Naive thymus-derived CD4-positive, alpha-beta T cell (primary cell): Measurements from ENCODE around the gene ZFYVE28. TPM values are rescaled to one million over a fixed set of nuclear protein-coding genes. Genes with fewer than 3 reads are reported as not detected.

Experiments used
- ATAC-seq: fragments of 150-1000 bp; cut with Tn5 transposase; 2 replicates; pipeline ENCODE4 v1.10.0; 2021; ENCODE audit warnings: mild to moderate bottlenecking, moderate library complexity
- CTCF ChIA-PET: fragments of 350-600 bp; sonication (Branson Sonifier 250); formaldehyde crosslinking; loops from one replicate; lab custom pipeline; 2021; ENCODE audit warnings: antibody characterized with exemption; lab: Charles Lee
- POLR2A ChIA-PET: fragments of 350-600 bp; sonication (Branson Sonifier 250); formaldehyde crosslinking; loops from one replicate; lab custom pipeline; 2021; ENCODE audit warnings: antibody characterized with exemption, inconsistent platforms; lab: Charles Lee
- DNase-seq, 9 donors: peaks; one replicate each; pipeline versions ENCODE4 v3.0.0 to v3.0.0-alpha.2; 2020 to 2022; ENCODE audit warnings: mixed read lengths in 1 of 9
- H3K27ac ChIP-seq: one replicate; pipeline ENCODE4 v1.7.0; 2013; ENCODE audit warnings: mild to moderate bottlenecking, low read depth, low read length, moderate library complexity
- H3K27me3 ChIP-seq, 2 donors: one replicate each; pipeline ENCODE4 v1.7.0; 2013; ENCODE audit warnings: low read length in 2 of 2, mild to moderate bottlenecking in 2 of 2, moderate library complexity in 2 of 2; ENCODE audit not compliant: control insufficient read depth in 2 of 2, insufficient read depth in 2 of 2
- H3K36me3 ChIP-seq, 3 experiments: 1 replicate in 2 of 3; 2 replicates in 1 of 3; pipeline ENCODE4 v1.7.0; 2013; ENCODE audit warnings: low read length in 3 of 3, mild to moderate bottlenecking in 3 of 3, moderate library complexity in 1 of 3; ENCODE audit not compliant: insufficient read depth in 3 of 3, control insufficient read depth in 2 of 3
- H3K4me1 ChIP-seq, 2 donors: one replicate each; pipeline ENCODE4 v1.7.0; 2013; ENCODE audit warnings: low read length in 2 of 2, mild to moderate bottlenecking in 2 of 2, moderate library complexity in 1 of 2; ENCODE audit not compliant: control insufficient read depth in 2 of 2, insufficient read depth in 2 of 2
- H3K4me3 ChIP-seq: 2 replicates; pipeline ENCODE4 v1.7.0; 2013; ENCODE audit warnings: mild to moderate bottlenecking, low read length
- H3K9me3 ChIP-seq, 3 experiments: 1 replicate in 2 of 3; 2 replicates in 1 of 3; pipeline ENCODE4 v1.7.0; 2013; ENCODE audit warnings: low read length in 3 of 3; ENCODE audit not compliant: control insufficient read depth in 2 of 3
- H3K27ac Mint-ChIP-seq, 9 donors: one replicate each; pipeline ENCODE4 v1.8.0; 2020 to 2022; ENCODE audit warnings: mixed read lengths in 9 of 9, mild to moderate bottlenecking in 8 of 9, moderate library complexity in 5 of 9, inconsistent platforms in 2 of 9
- H3K27me3 Mint-ChIP-seq, 5 donors: one replicate each; pipeline ENCODE4 v1.8.0; 2021 to 2022; ENCODE audit warnings: mixed read lengths in 5 of 5, mild to moderate bottlenecking in 1 of 5
- H3K36me3 Mint-ChIP-seq, 5 donors: one replicate each; pipeline ENCODE4 v1.8.0; 2020 to 2022; ENCODE audit warnings: mixed read lengths in 5 of 5, mild to moderate bottlenecking in 3 of 5, inconsistent platforms in 1 of 5
- H3K4me1 Mint-ChIP-seq, 7 donors: one replicate each; pipeline ENCODE4 v1.8.0; 2020 to 2022; ENCODE audit warnings: mixed read lengths in 7 of 7, mild to moderate bottlenecking in 3 of 7, inconsistent platforms in 1 of 7
- H3K4me3 Mint-ChIP-seq, 10 donors: one replicate each; pipeline ENCODE4 v1.8.0; 2020 to 2022; ENCODE audit warnings: mild to moderate bottlenecking in 10 of 10, mixed read lengths in 10 of 10, moderate library complexity in 6 of 10, inconsistent platforms in 2 of 10
- H3K9me3 Mint-ChIP-seq, 11 donors: one replicate each; pipeline ENCODE4 v1.8.0; 2020 to 2022; ENCODE audit warnings: mixed read lengths in 11 of 11, mild to moderate bottlenecking in 4 of 11, inconsistent platforms in 1 of 11, moderate library complexity in 1 of 11
- intact Hi-C, 2 donors: fragments of 100-400 bp; cut with micrococcal nuclease; formaldehyde crosslinking; loops; one replicate each; pipeline ENCODE4 v1.15.1; 2023
- polyA plus RNA-seq, 2 donors: library from polyadenylated mRNA; unstranded; fragments of 300-500 nt; fragmentation: Illumina TruSeq; gene quantifications; one replicate each; pipeline ENCODE4 v1.2.3, GENCODE V29; 2021
- total RNA-seq, 6 experiments: library from RNA in 5 of 6; stranded (reverse) in 5 of 6; gene quantifications; 1 replicate in 5 of 6; 2 replicates in 1 of 6; pipeline ENCODE4 v1.2.3 and lab custom pipeline; 2021 to 2026

ZFYVE28 gene
- total and polyA plus RNA-seq, 7 experiments from 2014 or later = 6.1 to 26.5 (median 15.9) TPM

DNA sequence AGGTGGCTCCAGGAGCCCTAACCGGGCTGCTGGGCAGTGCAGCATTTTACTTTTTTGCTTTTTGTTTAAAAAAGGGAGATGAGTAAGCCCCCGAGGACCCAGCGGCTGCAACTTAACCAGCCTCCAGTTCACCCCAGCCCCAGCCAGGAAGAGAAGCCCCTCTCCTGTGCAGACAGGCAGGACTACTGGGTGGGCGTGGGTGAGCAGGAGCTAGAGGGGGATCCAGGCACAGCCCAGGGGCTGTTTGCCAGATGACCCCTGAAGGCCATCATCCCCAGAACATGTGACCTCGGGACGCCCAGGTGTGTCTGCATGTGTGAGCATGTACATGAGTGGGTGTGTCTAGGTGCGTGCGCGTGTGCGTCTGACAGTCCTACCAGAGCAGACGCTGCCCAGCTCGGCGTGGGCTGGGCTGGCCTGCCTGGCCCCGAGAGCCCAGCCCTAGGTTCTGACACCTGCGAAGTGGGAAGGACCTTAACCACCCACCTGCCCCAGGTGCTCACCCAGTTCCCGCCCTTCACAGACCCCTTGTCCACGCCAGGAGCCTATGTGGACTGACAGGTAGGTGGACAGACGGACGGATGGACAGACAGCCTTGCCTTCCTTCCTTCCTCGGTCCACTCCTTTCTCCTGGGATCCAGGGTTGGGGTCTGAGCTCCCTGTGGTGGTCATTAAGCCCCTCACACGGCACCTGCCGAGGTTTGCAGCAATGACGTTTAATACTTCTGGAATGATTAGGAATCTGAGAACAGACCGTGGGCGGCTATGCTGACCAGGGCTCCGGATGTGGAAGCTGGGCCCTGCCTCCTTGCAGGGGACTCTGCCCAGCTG lies 168.7 kb downstream of the ZFYVE28 start:
- H3K27ac Mint-ChIP-seq = peak overlapping the region in 1 of 9 donors; percentile 32

DNA sequence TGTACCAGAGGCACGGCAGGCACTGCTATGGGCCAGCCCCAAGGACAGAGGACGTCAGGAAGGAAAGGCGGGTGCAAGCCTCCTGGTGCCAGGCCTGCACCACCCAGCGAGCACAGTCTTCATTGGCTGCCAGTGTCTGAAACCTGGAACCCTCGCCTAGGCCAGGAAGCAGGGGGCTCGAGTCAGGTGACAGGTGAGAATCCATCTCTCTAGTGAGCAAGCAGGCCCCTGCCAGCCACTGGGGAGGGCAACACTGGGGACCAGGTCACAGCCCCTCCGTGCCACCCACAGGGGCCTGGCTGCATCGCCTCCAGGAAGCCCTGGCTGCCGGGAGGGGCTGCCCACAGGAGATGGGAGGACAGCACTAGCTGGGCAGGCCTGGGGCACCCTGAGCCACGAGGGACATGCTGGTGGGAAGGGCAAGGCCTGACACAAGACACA lies 169.6 kb downstream of the ZFYVE28 start:
- Histone ChIP-seq H3K9me3 (no peaks in the 10 kb centered on the region), H3K27me3 (no peaks in the 10 kb centered on the region), H3K4me3 (no peak overlapping the region), H3K4me1 (no peaks in the 10 kb centered on the region), H3K27ac (no peak overlapping the region), H3K36me3 (peaks cover 0 to 60% (median 0%) of the 10 kb centered on the region in 3 experiments)
- ATAC-seq (no peak), DNase-seq (peak in 1 of 9 donors; percentile 18)
- Mint-ChIP-seq H3K4me1 (peaks cover 10 to 16% (median 15%) of the 10 kb centered on the region in 7 donors), H3K9me3 (no peaks in the 10 kb centered on the region), H3K27me3 (peaks cover 0 to 1% (median 0%) of the 10 kb centered on the region in 5 donors), H3K27ac (peak overlapping the region in 1 of 9 donors; percentile 74), H3K36me3 (peaks cover 0 to under 1% (median 0%) of the 10 kb centered on the region in 5 donors), H3K4me3 (no peak overlapping the region)
- ChIA-PET CTCF (interaction anchor here (2.0 kb wide), 1 partner anchor 29 kb away, joined by 4 read pairs; no protein-coding TSS in a partner anchor), POLR2A (no interaction called here)
- intact Hi-C loops = no loop called here

More for the DNA sequence above, 168.7 kb downstream of the ZFYVE28 start:
- H3K4me3 ChIP-seq = no peak overlapping the region
- intact Hi-C loops = no loop called here
- Mint-ChIP-seq H3K27me3 (no peaks in the 10 kb centered on the region), H3K4me1 (peaks cover 8 to 13% (median 9%) of the 10 kb centered on the region in 7 donors), H3K9me3 (no peaks in the 10 kb centered on the region), H3K36me3 (peaks cover 0 to 9% (median 0%) of the 10 kb centered on the region in 5 donors), H3K4me3 (no peak overlapping the region)
- no peaks in the 10 kb centered on the region for H3K4me1 ChIP-seq
- no peaks in the 10 kb centered on the region for H3K9me3 ChIP-seq
- POLR2A ChIA-PET = interaction anchor here (1.5 kb wide), 1 partner anchor 13 kb away, joined by 6 read pairs; the partner anchor contains the start of gene MXD4
- no peak for DNase-seq
- no peaks in the 10 kb centered on the region for H3K27me3 ChIP-seq
- H3K27ac ChIP-seq = no peak overlapping the region
- CTCF ChIA-PET = interaction anchor here (0.6 to 2.0 kb wide), 2 partner anchors 30 to 159 kb away, joined by 3 to 4 read pairs; no protein-coding TSS in a partner anchor
- no peak for ATAC-seq
- H3K36me3 ChIP-seq = peaks cover 1 to 68% (median 6%) of the 10 kb centered on the region in 3 experiments

DNA sequence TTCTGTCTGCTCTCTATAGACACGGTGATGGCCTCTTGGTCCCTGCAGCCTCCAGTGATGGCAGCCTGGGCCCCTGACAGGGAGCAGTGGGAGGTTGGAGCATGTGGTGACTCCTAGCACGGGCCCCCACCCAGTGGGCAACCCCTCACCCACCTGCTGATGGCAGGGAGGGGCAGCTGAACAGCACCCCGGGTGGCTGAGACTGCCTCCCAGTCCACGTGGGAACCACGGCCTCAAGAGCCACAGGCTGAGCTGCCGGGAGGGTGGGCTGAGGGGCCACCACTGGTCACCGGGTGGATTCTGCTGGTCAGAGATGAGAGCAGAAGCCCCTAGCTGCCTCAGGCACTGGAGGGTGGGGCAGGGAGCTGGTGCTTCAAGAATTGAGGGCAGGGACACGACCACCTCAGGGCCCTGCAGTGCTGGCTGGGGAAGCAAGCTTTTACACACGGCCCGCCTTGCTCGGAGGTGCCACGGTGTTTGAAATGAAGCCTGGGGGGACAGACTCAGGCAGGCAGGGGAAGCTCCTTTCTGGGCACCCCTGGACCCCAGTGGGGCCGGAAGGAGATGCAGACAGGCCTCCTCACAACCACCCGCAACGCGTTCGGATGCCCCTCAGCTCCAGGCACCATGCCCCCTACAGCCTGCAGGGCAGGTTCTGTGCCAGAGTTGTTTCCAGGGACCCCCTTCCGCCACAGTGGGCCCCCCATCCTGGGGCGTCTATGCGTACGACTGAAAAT lies 170.2 kb downstream of the ZFYVE28 start:
- ATAC-seq = peak; percentile 8
- H3K4me1 Mint-ChIP-seq = peaks cover 16 to 22% (median 20%) of the 10 kb centered on the region in 7 donors

DNA sequence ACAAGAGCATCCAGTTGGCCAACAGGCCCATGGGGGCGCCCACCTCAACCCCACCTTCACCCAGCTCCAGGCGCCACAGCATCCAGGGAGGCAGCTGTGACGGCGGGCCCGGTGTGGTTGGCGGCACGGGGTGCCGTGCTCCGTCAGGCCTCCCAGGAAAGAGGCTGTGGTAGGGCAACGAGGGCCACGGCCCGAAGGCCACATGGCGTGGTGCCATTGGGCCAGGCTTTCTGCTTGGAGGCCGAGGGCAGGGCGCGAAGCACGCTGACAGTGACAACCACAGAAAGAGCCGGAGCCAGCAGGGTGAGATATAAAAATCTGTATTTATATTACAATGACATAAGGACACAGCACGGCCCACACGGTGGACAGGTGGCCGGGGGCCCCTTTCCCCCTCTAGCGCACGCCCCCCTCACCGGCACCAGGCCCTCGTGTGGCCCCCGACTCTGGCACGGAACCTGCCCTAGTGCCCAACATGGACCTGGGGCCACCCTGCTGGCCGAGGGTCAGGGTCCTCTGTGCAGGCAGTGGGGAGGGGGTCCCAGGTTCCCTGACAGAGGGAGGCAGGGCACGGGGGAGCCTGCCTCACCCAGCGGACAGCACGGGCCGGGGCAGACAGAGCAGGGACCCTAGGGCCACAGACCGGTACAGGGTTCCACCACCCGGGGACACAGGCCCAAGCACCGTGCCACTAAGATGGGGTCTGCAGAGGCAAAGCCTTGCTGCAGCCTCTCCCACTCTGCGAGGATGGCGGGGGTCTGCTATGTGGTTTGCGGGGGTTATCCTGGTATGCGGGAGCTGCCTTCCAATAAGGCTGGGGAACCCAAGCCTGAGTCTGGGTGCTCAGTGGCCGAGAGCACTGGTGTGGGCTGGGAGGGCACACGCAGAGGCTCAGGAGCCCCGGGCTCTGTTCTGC lies 171.1 kb downstream of the ZFYVE28 start:
- no peak overlapping the region for H3K4me3 Mint-ChIP-seq
- H3K27me3 Mint-ChIP-seq = peaks cover 0 to 6% (median 0%) of the 10 kb centered on the region in 5 donors
- Histone ChIP-seq H3K9me3 (no peaks in the 10 kb centered on the region), H3K27me3 (no peaks in the 10 kb centered on the region), H3K27ac (no peak overlapping the region), H3K4me1 (no peaks in the 10 kb centered on the region), H3K4me3 (no peak overlapping the region), H3K36me3 (peaks cover 0 to 48% (median 0%) of the 10 kb centered on the region in 3 experiments)
- H3K9me3 Mint-ChIP-seq = no peaks in the 10 kb centered on the region
- H3K4me1 Mint-ChIP-seq = peaks cover 18 to 24% (median 20%) of the 10 kb centered on the region in 7 donors
- CTCF ChIA-PET = interaction anchor here (2.0 kb wide), 1 partner anchor 27 kb away, joined by 4 read pairs; no protein-coding TSS in a partner anchor
- H3K27ac Mint-ChIP-seq = no peak overlapping the region
- H3K36me3 Mint-ChIP-seq = no peaks in the 10 kb centered on the region
- intact Hi-C loops = no loop called here
- ATAC-seq (no peak), DNase-seq (peak in 1 of 9 donors; percentile 20)
- POLR2A ChIA-PET = interaction anchor here (0.8 kb wide), 1 partner anchor 15 kb away, joined by 3 read pairs; no protein-coding TSS in a partner anchor

More for the DNA sequence above, 170.2 kb downstream of the ZFYVE28 start:
- H3K27me3 ChIP-seq = no peaks in the 10 kb centered on the region
- peaks cover 0 to 6% (median 0%) of the 10 kb centered on the region in 5 donors for H3K27me3 Mint-ChIP-seq
- POLR2A ChIA-PET = interaction anchor here (0.8 kb wide), 1 partner anchor 16 kb away, joined by 3 read pairs; no protein-coding TSS in a partner anchor
- CTCF ChIA-PET = interaction anchor here (0.6 to 2.0 kb wide), 2 partner anchors 9 to 28 kb away, joined by 3 to 4 read pairs; no protein-coding TSS in a partner anchor
- H3K9me3 ChIP-seq = no peaks in the 10 kb centered on the region
- no peaks in the 10 kb centered on the region for H3K4me1 ChIP-seq
- H3K4me3 Mint-ChIP-seq = no peak overlapping the region
- peaks cover 0 to 54% (median 0%) of the 10 kb centered on the region in 3 experiments for H3K36me3 ChIP-seq
- no peak overlapping the region for H3K4me3 ChIP-seq
- no peaks in the 10 kb centered on the region for H3K36me3 Mint-ChIP-seq
- no peaks in the 10 kb centered on the region for H3K9me3 Mint-ChIP-seq
- intact Hi-C loops = no loop called here
- DNase-seq = peak in 1 of 9 donors; percentile 17
- H3K27ac Mint-ChIP-seq = no peak overlapping the region
- no peak overlapping the region for H3K27ac ChIP-seq

DNA sequence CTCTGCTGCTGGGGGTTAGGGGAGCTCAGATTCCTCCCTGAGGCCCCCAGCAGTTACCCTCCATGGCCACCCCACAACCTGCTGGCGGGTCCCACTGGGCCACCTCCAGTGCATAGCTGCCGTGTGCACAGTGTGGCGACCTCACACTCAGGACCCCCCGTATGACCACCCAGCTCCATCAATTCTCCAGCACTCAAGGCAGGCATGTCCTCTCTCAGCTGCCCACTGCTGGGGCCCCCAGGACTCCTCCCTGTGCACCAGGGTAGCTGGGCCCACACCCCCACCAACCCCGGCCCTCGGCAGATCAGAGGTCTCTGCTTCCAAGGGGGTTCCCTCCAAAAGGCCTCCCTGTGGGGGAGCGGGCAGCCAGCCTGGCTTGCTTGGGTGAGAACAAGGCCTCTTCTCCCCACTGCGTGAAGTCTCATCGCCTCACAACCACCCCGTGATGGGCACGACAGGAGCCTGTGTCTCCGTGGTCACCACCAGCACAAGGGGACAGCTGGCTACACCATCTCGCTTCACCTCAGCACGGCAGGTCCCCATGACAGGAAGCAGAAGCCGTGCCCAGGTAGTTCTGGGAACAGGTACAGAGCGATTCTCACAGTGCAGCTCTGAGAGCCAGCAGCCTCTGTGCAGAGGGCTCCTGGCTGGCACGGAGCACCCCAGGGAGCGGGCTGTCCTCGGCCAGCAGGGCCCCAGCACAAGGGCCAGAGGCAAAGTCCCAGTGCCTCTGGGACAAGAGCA lies 171.9 kb downstream of the ZFYVE28 start:
- Histone ChIP-seq H3K27ac (no peak overlapping the region), H3K4me3 (no peak overlapping the region), H3K9me3 (no peaks in the 10 kb centered on the region), H3K27me3 (no peaks in the 10 kb centered on the region), H3K4me1 (no peaks in the 10 kb centered on the region), H3K36me3 (peaks cover 0 to 43% (median 0%) of the 10 kb centered on the region in 3 experiments)
- no peak overlapping the region for H3K4me3 Mint-ChIP-seq
- POLR2A ChIA-PET = no interaction called here
- ATAC-seq (no peak), DNase-seq (peak in 1 of 9 donors; percentile 17)
- CTCF ChIA-PET = interaction anchor here (0.7 kb wide), 1 partner anchor 45 kb away, joined by 4 read pairs; no protein-coding TSS in a partner anchor
- intact Hi-C loops = no loop called here
- peaks cover 0 to 6% (median 0%) of the 10 kb centered on the region in 5 donors for H3K27me3 Mint-ChIP-seq
- peaks cover 17 to 24% (median 20%) of the 10 kb centered on the region in 7 donors for H3K4me1 Mint-ChIP-seq
- H3K36me3 Mint-ChIP-seq = no peaks in the 10 kb centered on the region
- no peaks in the 10 kb centered on the region for H3K9me3 Mint-ChIP-seq
- no peak overlapping the region for H3K27ac Mint-ChIP-seq
